ENCODE data around the gene TGFBRAP1.

DNA sequence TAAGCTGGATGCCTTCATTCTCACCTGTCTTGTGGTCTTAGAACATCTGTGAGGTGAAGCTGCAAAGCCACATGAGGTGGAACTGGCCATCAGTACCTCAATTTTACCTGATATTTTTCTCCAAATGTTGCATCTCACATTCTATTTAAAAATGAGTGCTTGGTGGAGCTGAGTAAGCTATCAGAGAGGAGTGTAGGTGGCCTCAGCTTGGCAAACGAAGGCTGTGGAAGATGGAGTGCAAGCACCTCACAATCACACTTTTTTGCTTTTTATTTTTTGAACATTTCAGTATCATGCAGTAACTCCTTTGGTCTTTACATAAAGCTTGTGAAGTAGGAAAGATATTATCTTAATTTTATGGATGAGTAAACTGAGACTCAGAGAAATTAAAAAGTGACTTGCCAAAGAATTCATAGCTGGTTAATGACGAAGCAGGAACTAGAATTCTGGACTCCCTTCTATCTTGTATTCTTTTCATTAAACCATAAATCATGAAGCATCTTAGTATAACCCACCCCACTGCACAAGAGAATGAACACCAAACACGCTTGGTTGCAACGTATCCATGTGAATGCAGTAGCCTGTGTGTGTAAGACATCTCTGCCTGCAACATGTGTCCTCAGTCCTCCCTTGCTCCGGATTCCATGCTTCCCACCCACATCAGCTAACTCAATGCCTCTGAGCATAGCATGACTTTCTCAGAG lies 35.1 kb upstream of the TGFBRAP1 start:
- TF ChIP-seq POLR2A (IDR thresholded peaks at IDR 0.05; ENCODE audit: low read depth, low read length) (no peak), POLR2AphosphoS5 (IDR thresholded peaks at IDR 0.05; ENCODE audit: low read depth, low read length) (no peak), TAF1 (IDR thresholded peaks at IDR 0.05; ENCODE audit: borderline replicate concordance, low read depth, low read length) (no peak)

All from GM12892 (cell line).